Activated CD8-positive, alpha-beta T cell treated with anti-CD3 and anti-CD28 coated beads for 36 hours (primary cell): ENCODE results near the gene ARHGAP22. TPM values are rescaled to one million over a fixed set of nuclear protein-coding genes. Genes with fewer than 3 reads are reported as not detected.

Experiments
- ATAC-seq: fragments of 200-7000 bp; cut with Tn5 transposase; one replicate; pipeline ENCODE4 v1.10.0; 2021; ENCODE audit warnings: mild to moderate bottlenecking, moderate library complexity
- CTCF ChIA-PET: fragments of 350-600 bp; sonication (Branson Sonifier 250); formaldehyde crosslinking; loops from one replicate; lab custom pipeline; 2021; ENCODE audit warnings: antibody characterized with exemption; lab: Charles Lee
- POLR2A ChIA-PET: fragments of 350-600 bp; sonication (Branson Sonifier 250); formaldehyde crosslinking; loops from one replicate; lab custom pipeline; 2021; ENCODE audit warnings: antibody characterized with exemption; lab: Charles Lee
- DNase-seq: peaks from one replicate; pipeline ENCODE4 v3.0.0-alpha.2; 2020
- H3K27ac Mint-ChIP-seq: one replicate; pipeline ENCODE4 v1.8.0; 2021; ENCODE audit warnings: mild to moderate bottlenecking, mixed read lengths
- H3K27me3 Mint-ChIP-seq: one replicate; pipeline ENCODE4 v1.8.0; 2021; ENCODE audit warnings: mixed read lengths
- H3K36me3 Mint-ChIP-seq: one replicate; pipeline ENCODE4 v1.8.0; 2021; ENCODE audit warnings: low read depth, mixed read lengths
- H3K4me1 Mint-ChIP-seq: one replicate; pipeline ENCODE4 v1.8.0; 2021; ENCODE audit warnings: low read depth, mixed read lengths
- H3K4me3 Mint-ChIP-seq: one replicate; pipeline ENCODE4 v1.8.0; 2021; ENCODE audit warnings: mild to moderate bottlenecking, moderate library complexity, mixed read lengths
- H3K9me3 Mint-ChIP-seq: one replicate; pipeline ENCODE4 v1.8.0; 2021; ENCODE audit warnings: mixed read lengths
- intact Hi-C: fragments of 100-400 bp; cut with micrococcal nuclease; formaldehyde crosslinking; loops from one replicate; pipeline ENCODE4 v1.10.0; 2022
- total RNA-seq, 2 experiments: library from RNA; stranded (reverse); gene quantifications; one replicate each; pipeline ENCODE4 v1.2.3, GENCODE V29; 2021
- TF ChIP-seq, protein P1 (sequence below): fragments of 200-600 bp; IDR thresholded peaks from one replicate; pipeline ENCODE4 v1.8.0; 2022; ENCODE audit warnings: antibody characterized with exemption, mild to moderate bottlenecking

Gene ARHGAP22
- total RNA-seq, 2 experiments from 2014 or later: not detected

- H3K9me3 Mint-ChIP-seq: no peaks in the 10 kb centered on the region
- ChIA-PET CTCF (no interaction called here), POLR2A (no interaction called here)
- DNase-seq: no peak
- ATAC-seq: no peak
- TF ChIP-seq, protein P1, sequence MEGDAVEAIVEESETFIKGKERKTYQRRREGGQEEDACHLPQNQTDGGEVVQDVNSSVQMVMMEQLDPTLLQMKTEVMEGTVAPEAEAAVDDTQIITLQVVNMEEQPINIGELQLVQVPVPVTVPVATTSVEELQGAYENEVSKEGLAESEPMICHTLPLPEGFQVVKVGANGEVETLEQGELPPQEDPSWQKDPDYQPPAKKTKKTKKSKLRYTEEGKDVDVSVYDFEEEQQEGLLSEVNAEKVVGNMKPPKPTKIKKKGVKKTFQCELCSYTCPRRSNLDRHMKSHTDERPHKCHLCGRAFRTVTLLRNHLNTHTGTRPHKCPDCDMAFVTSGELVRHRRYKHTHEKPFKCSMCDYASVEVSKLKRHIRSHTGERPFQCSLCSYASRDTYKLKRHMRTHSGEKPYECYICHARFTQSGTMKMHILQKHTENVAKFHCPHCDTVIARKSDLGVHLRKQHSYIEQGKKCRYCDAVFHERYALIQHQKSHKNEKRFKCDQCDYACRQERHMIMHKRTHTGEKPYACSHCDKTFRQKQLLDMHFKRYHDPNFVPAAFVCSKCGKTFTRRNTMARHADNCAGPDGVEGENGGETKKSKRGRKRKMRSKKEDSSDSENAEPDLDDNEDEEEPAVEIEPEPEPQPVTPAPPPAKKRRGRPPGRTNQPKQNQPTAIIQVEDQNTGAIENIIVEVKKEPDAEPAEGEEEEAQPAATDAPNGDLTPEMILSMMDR: no peak
- intact Hi-C loops: no loop called here
- H3K4me3 Mint-ChIP-seq: no peak overlapping the region
- peaks cover 5% of the 10 kb centered on the region for H3K4me1 Mint-ChIP-seq
- H3K36me3 Mint-ChIP-seq: no peaks in the 10 kb centered on the region
- H3K27me3 Mint-ChIP-seq: peaks cover 3% of the 10 kb centered on the region
- H3K27ac Mint-ChIP-seq: no peak overlapping the region
Measured at GRCh38 chr10:48497780-48498770, 106.8 kb downstream of the ARHGAP22 start.

GRCh38 chr10:48496831-48497779 is 107.8 kb downstream of the ARHGAP22 start:
- no peak overlapping the region for H3K4me3 Mint-ChIP-seq
- H3K36me3 Mint-ChIP-seq: no peaks in the 10 kb centered on the region
- intact Hi-C loops: no loop called here
- ChIA-PET CTCF (interaction anchor here (0.8 kb wide), 1 partner anchor 16 kb away, joined by 3 read pairs; no protein-coding TSS in a partner anchor), POLR2A (no interaction called here)
- DNase-seq: no peak
- TF ChIP-seq, protein P1: no peak
- no peaks in the 10 kb centered on the region for H3K9me3 Mint-ChIP-seq
- H3K27me3 Mint-ChIP-seq: peaks cover 3% of the 10 kb centered on the region
- ATAC-seq: no peak
- H3K27ac Mint-ChIP-seq: no peak overlapping the region
- H3K4me1 Mint-ChIP-seq: peaks cover 5% of the 10 kb centered on the region

- intact Hi-C loops: no loop called here
- ATAC-seq (no peak), DNase-seq (no peak)
- TF ChIP-seq, protein P1: no peak
- Mint-ChIP-seq H3K27me3 (peaks cover 3% of the 10 kb centered on the region), H3K4me3 (no peak overlapping the region), H3K27ac (no peak overlapping the region), H3K9me3 (no peaks in the 10 kb centered on the region), H3K4me1 (peaks cover 5% of the 10 kb centered on the region), H3K36me3 (no peaks in the 10 kb centered on the region)
- ChIA-PET POLR2A (no interaction called here), CTCF (no interaction called here)
Measured at GRCh38 chr10:48496105-48496830, 108.6 kb downstream of the ARHGAP22 start.

DNA sequence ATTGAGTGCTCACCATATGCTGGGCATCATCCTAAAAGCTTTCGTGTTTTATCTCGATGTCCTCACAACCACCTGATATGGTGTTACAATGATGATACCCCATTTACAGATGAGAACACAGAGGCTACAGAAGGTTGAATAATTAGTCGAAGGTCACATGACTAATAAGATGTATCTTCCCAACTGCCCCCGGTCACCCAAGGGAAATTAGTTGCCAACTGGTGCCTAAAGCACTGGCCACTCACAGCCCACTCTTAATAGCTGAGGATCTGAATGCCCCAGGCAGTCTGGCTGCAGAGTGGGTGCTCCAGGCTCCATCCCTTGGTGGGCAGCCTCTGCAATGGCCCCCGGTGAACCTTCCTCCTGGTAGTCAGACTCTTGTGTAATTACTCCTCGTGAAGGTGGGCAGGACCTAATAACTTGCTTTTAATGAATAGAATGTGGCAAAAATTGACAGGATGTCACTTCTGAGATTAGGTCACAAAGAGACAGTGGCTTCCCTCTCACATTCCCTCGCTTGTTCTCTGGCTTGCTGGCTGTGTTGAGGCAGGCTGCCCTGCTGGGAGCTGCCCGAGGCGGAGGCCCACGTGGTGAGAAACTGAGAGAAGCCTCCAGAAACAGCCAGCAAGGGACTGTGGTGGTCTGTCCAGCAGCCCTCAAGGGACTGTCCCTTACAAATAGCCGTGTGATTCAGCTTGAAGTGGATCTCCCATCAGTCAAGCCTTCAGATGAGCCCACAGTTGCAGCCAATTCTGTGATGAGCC is 109.4 kb downstream of the ARHGAP22 start:
- ATAC-seq (no peak), DNase-seq (no peak)
- peaks cover 3% of the 10 kb centered on the region for H3K27me3 Mint-ChIP-seq
- no peaks in the 10 kb centered on the region for H3K9me3 Mint-ChIP-seq
- H3K4me1 Mint-ChIP-seq: peaks cover 5% of the 10 kb centered on the region
- H3K27ac Mint-ChIP-seq: no peak overlapping the region
- ChIA-PET POLR2A (no interaction called here), CTCF (no interaction called here)
- no peaks in the 10 kb centered on the region for H3K36me3 Mint-ChIP-seq
- H3K4me3 Mint-ChIP-seq: no peak overlapping the region
- TF ChIP-seq, protein P1: no peak
- intact Hi-C loops: no loop called here
